Right cardiac atrium (tissue), 5 donors: ENCODE measurements around the gene DCLK1. TPM values are rescaled to one million over a fixed set of nuclear protein-coding genes. Genes with fewer than 3 reads are reported as not detected.
A peak's percentile ranks its signal among the peaks of the same experiment; 100 is the strongest.

ENCODE experiments used
- ATAC-seq, 2 donors: fragments of 200-7000 bp; cut with Tn5 transposase; one replicate each; pipeline versions ENCODE4 v1.8.0 to v1.9.1; 2020; ENCODE audit warnings: moderate library complexity in 2 of 2, mild to moderate bottlenecking in 1 of 2
- DNase-seq, 3 donors: peaks; one replicate each; pipeline ENCODE4 v3.0.0-alpha.2; 2020
- H3K27ac ChIP-seq: one replicate; pipeline ENCODE4 v1.5.1; 2013; ENCODE audit warnings: mild to moderate bottlenecking, low read length, control low read depth, moderate library complexity
- H3K27me3 ChIP-seq: one replicate; pipeline ENCODE4 v1.6.1; 2013; ENCODE audit not compliant: control insufficient read depth, insufficient read depth
- H3K4me1 ChIP-seq: one replicate; pipeline ENCODE4 v1.6.1; 2013; ENCODE audit warnings: low read length; ENCODE audit not compliant: control insufficient read depth, insufficient read depth
- H3K4me3 ChIP-seq: one replicate; pipeline ENCODE4 v1.5.1; 2013; ENCODE audit warnings: low read length, control low read depth
- H3K9me3 ChIP-seq: one replicate; pipeline ENCODE4 v1.6.1; 2013; ENCODE audit warnings: low read length; ENCODE audit not compliant: control insufficient read depth
- WGBS: extraction: QIAGEN DNeasy Blood & Tissue Kit; methylation state at CpG from one replicate; pipeline ENCODE4 v1.1.7; 2013; 5-methylcytosine and 5-hydroxymethylcytosine counted together
- intact Hi-C, 4 donors: fragments of 100-400 bp; cut with DNase I; formaldehyde crosslinking; loops; one replicate each; pipeline versions ENCODE4 v1.11.0 to v1.14.0; 2022 to 2023
- polyA plus RNA-seq: library from polyadenylated mRNA; stranded (reverse); fragments of 200-250 nt; gene quantifications from one replicate; pipeline ENCODE4 v1.2.3, GENCODE V29; 2013
- total RNA-seq, 4 donors: library from RNA; stranded (reverse); fragmentation: NEBNext Ultra II Directional; extraction: Animal tissue kit (Norgen Biotek cat#: 25700); gene quantifications; one replicate each; pipeline ENCODE4 v1.2.1, GENCODE V29; 2021
- donor health status: healthy with polysubstance abuse.
- donor health status: DM: no; HTN: yes; CAD: no.
- donor health status: DM: no; HTN: no; CAD: no.
- donor health status: DM: no; HTN: yes; CAD: no; lungs with severe emphysema.
- donor health status: DM: yes; HTN: yes; CAD: no.

DCLK1 gene
- total and polyA plus RNA-seq, 5 donors: 5.1 to 19.8 (median 16.1) TPM

- Histone ChIP-seq H3K4me1 (peaks cover 2% of the 10 kb centered on the region), H3K4me3 (no peak overlapping the region), H3K9me3 (no peaks in the 10 kb centered on the region), H3K27ac (no peak overlapping the region), H3K27me3 (no peaks in the 10 kb centered on the region)
- no peak for ATAC-seq
- DNase-seq: no peak
- intact Hi-C loops: no loop called here
Observed at GRCh38 chr13:35843272-35843671, 287.9 kb downstream of the DCLK1 start.

GRCh38 chr13:35841060-35841521 lies 290.1 kb downstream of the DCLK1 start:
- 75% methylated on average over 4 of the region's 4 CpGs for WGBS
- Histone ChIP-seq H3K4me1 (peaks cover 2% of the 10 kb centered on the region), H3K27ac (no peak overlapping the region), H3K27me3 (no peaks in the 10 kb centered on the region), H3K4me3 (no peak overlapping the region), H3K9me3 (no peaks in the 10 kb centered on the region)
- DNase-seq: no peak
- intact Hi-C loops: no loop called here
- no peak for ATAC-seq

- Histone ChIP-seq H3K9me3 (no peaks in the 10 kb centered on the region), H3K27me3 (no peaks in the 10 kb centered on the region), H3K4me3 (no peak overlapping the region), H3K4me1 (peaks cover 2% of the 10 kb centered on the region), H3K27ac (no peak overlapping the region)
- DNase-seq (no peak), ATAC-seq (peak in 1 of 2 donors; percentile 43)
- WGBS: 84% methylated on average over 5 of the region's 5 CpGs
- intact Hi-C loops: no loop called here
Observed at GRCh38 chr13:35839806-35840205, 291.4 kb downstream of the DCLK1 start.

GRCh38 chr13:35838356-35838755 lies 292.8 kb downstream of the DCLK1 start:
- H3K27ac ChIP-seq: no peak overlapping the region
- intact Hi-C loops: no loop called here
- WGBS: 60% methylated on average over 1 of the region's 1 CpG
- no peaks in the 10 kb centered on the region for H3K9me3 ChIP-seq
- no peak for ATAC-seq
- DNase-seq: no peak
- no peak overlapping the region for H3K4me3 ChIP-seq
- no peaks in the 10 kb centered on the region for H3K27me3 ChIP-seq
- peaks cover 2% of the 10 kb centered on the region for H3K4me1 ChIP-seq

GRCh38 chr13:35836446-35836845 lies 294.7 kb downstream of the DCLK1 start:
- no peak overlapping the region for H3K4me3 ChIP-seq
- peaks cover 2% of the 10 kb centered on the region for H3K4me1 ChIP-seq
- H3K27ac ChIP-seq: no peak overlapping the region
- 93% methylated on average over 7 of the region's 7 CpGs for WGBS
- no peak for DNase-seq
- intact Hi-C loops: no loop called here
- no peak for ATAC-seq
- no peaks in the 10 kb centered on the region for H3K9me3 ChIP-seq
- H3K27me3 ChIP-seq: no peaks in the 10 kb centered on the region

- DNase-seq (no peak), ATAC-seq (no peak)
- Histone ChIP-seq H3K27me3 (no peaks in the 10 kb centered on the region), H3K4me1 (peaks cover 2% of the 10 kb centered on the region), H3K9me3 (no peaks in the 10 kb centered on the region), H3K4me3 (no peak overlapping the region), H3K27ac (no peak overlapping the region)
- intact Hi-C loops: no loop called here
- WGBS: 85% methylated on average over 4 of the region's 4 CpGs
Observed at GRCh38 chr13:35835989-35836388, 295.2 kb downstream of the DCLK1 start.

- H3K27ac ChIP-seq: no peak overlapping the region
- no peaks in the 10 kb centered on the region for H3K9me3 ChIP-seq
- H3K4me1 ChIP-seq: peaks cover under 1% of the 10 kb centered on the region
- intact Hi-C loops: no loop called here
- ATAC-seq (no peak), DNase-seq (no peak)
- no peak overlapping the region for H3K4me3 ChIP-seq
- 85% methylated on average over 6 of the region's 6 CpGs for WGBS
- H3K27me3 ChIP-seq: no peaks in the 10 kb centered on the region
Observed at GRCh38 chr13:35833608-35834275, 297.4 kb downstream of the DCLK1 start.

- H3K4me3 ChIP-seq: no peak overlapping the region
- 90% methylated on average over 9 of the region's 9 CpGs for WGBS
- DNase-seq (no peak), ATAC-seq (no peak)
- H3K4me1 ChIP-seq: no peaks in the 10 kb centered on the region
- no peaks in the 10 kb centered on the region for H3K9me3 ChIP-seq
- H3K27ac ChIP-seq: no peak overlapping the region
- H3K27me3 ChIP-seq: no peaks in the 10 kb centered on the region
- intact Hi-C loops: no loop called here
Observed at GRCh38 chr13:35833031-35833430, 298.2 kb downstream of the DCLK1 start.

- no peak for ATAC-seq
- intact Hi-C loops: no loop called here
- H3K4me3 ChIP-seq: no peak overlapping the region
- DNase-seq: no peak
- H3K4me1 ChIP-seq: no peaks in the 10 kb centered on the region
- H3K9me3 ChIP-seq: no peaks in the 10 kb centered on the region
- WGBS: 86% methylated on average over 1 of the region's 1 CpG
- H3K27ac ChIP-seq: no peak overlapping the region
- no peaks in the 10 kb centered on the region for H3K27me3 ChIP-seq
Observed at GRCh38 chr13:35832551-35832950, 298.6 kb downstream of the DCLK1 start.

GRCh38 chr13:35830850-35831450 lies 300.2 kb downstream of the DCLK1 start:
- intact Hi-C loops: no loop called here
- ATAC-seq: no peak

GRCh38 chr13:35826626-35827254 lies 304.4 kb downstream of the DCLK1 start:
- 69% methylated on average over 10 of the region's 10 CpGs for WGBS
- Histone ChIP-seq H3K4me3 (no peak overlapping the region), H3K9me3 (no peaks in the 10 kb centered on the region), H3K27ac (no peak overlapping the region), H3K4me1 (no peaks in the 10 kb centered on the region), H3K27me3 (no peaks in the 10 kb centered on the region)
- intact Hi-C loops: loop anchor here in 2 of 4 donors (10.0 kb wide), 1 partner anchor 128 kb away; no protein-coding TSS in a partner anchor
- no peak for ATAC-seq
- no peak for DNase-seq

More at GRCh38 chr13:35830850-35831450, 300.2 kb downstream of the DCLK1 start:
- no peak overlapping the region for H3K27ac ChIP-seq
- 96% methylated on average over 2 of the region's 2 CpGs for WGBS
- no peaks in the 10 kb centered on the region for H3K9me3 ChIP-seq
- no peaks in the 10 kb centered on the region for H3K27me3 ChIP-seq
- H3K4me1 ChIP-seq: no peaks in the 10 kb centered on the region
- no peak overlapping the region for H3K4me3 ChIP-seq
- no peak for DNase-seq
